PC-9 (cell line): ENCODE measurements around the gene IFNL2. TPM values are rescaled to one million over a fixed set of nuclear protein-coding genes. Genes with fewer than 3 reads are reported as not detected.

ENCODE experiments used
- BruUV-seq: library from RNA; stranded (reverse); fragments of 400-500 nt; replicated peaks from 2 replicates; lab custom pipeline; 2021; lab: Mats Ljungman, UMichigan
- CTCF ChIA-PET: fragments of 300-600 bp; sonication (Branson Sonifier 250); formaldehyde crosslinking; loops from one replicate; lab custom pipeline; 2022; ENCODE audit warnings: antibody characterized with exemption; lab: Charles Lee
- POLR2A ChIA-PET: fragments of 300-600 bp; sonication (Branson Sonifier 250); formaldehyde crosslinking; loops from one replicate; lab custom pipeline; 2022; ENCODE audit warnings: antibody characterized with exemption; ENCODE audit not compliant: unreplicated experiment; lab: Charles Lee
- DNase-seq, 2 experiments: peaks; one replicate each; pipeline versions ENCODE4 v3.0.0 to v3.0.0-alpha.2; 2015 to 2022; ENCODE audit warnings: mixed read lengths in 1 of 2
- H2AFZ ChIP-seq: fragments of 200-600 bp; sonication (generic); 2 replicates; pipeline ENCODE4 v1.8.1; 2017; ENCODE audit warnings: antibody characterized with exemption
- H3F3A ChIP-seq: fragments of 200-600 bp; sonication (generic); 2 replicates; pipeline ENCODE4 v1.8.1; 2017; ENCODE audit warnings: antibody characterized with exemption, mild to moderate bottlenecking, low read depth; ENCODE audit not compliant: insufficient read depth
- H3K27ac ChIP-seq: fragments of 200-600 bp; sonication (generic); 2 replicates; pipeline ENCODE4 v1.6.1; 2016; ENCODE audit warnings: mixed run types
- H3K27me3 ChIP-seq: fragments of 200-600 bp; sonication (generic); 2 replicates; pipeline ENCODE4 v1.6.1; 2016; ENCODE audit warnings: low read depth, mixed run types; ENCODE audit not compliant: insufficient read depth
- H3K36me3 ChIP-seq: fragments of 200-600 bp; sonication (generic); 2 replicates; pipeline ENCODE4 v1.6.1; 2016; ENCODE audit warnings: low read depth, mixed run types
- H3K4me1 ChIP-seq: fragments of 200-600 bp; sonication (generic); replicated peaks from 2 replicates; pipeline ENCODE4 v1.6.1; 2016; ENCODE audit warnings: mixed run types; ENCODE audit not compliant: insufficient read depth
- H3K4me2 ChIP-seq: fragments of 200-600 bp; sonication (generic); 2 replicates; pipeline ENCODE4 v1.6.1; 2017; ENCODE audit warnings: mixed run types
- H3K4me3 ChIP-seq: fragments of 200-600 bp; sonication (generic); 2 replicates; pipeline ENCODE4 v1.6.1; 2016; ENCODE audit warnings: mixed run types
- H3K79me2 ChIP-seq: fragments of 200-600 bp; sonication (generic); 2 replicates; pipeline ENCODE4 v1.6.1; 2017; ENCODE audit warnings: low read depth, mixed run types
- H3K9me2 ChIP-seq: fragments of 200-600 bp; sonication (generic); 2 replicates; pipeline ENCODE4 v1.8.1; 2017; ENCODE audit warnings: mild to moderate bottlenecking; ENCODE audit not compliant: insufficient read depth
- H3K9me3 ChIP-seq: fragments of 200-600 bp; sonication (generic); 2 replicates; pipeline ENCODE4 v1.8.1; 2016; ENCODE audit warnings: low read depth; ENCODE audit not compliant: insufficient read depth
- H4K20me1 ChIP-seq: fragments of 200-600 bp; sonication (generic); 2 replicates; pipeline ENCODE4 v1.8.1; 2017; ENCODE audit not compliant: insufficient read depth
- EZH2 ChIP-seq: fragments of 200-600 bp; sonication (generic); IDR thresholded peaks from 2 replicates; pipeline ENCODE4 v1.8.0; 2017; ENCODE audit warnings: antibody characterized with exemption, low read depth
- intact Hi-C: fragments of 100-400 bp; cut with micrococcal nuclease; formaldehyde crosslinking; loops from one replicate; pipeline ENCODE4 v1.10.0; 2022; ENCODE audit not compliant: unreplicated experiment
- total RNA-seq: library from RNA; stranded (reverse); gene quantifications from 2 replicates; pipeline ENCODE4 v1.2.3, GENCODE V29; 2021
- TF ChIP-seq, protein P1 (sequence below): fragments of 200-600 bp; sonication (generic); conservative IDR thresholded peaks from 2 replicates; pipeline ENCODE4 v1.6.1; 2017; ENCODE audit warnings: mixed run types, antibody characterized with exemption, mild to moderate bottlenecking, moderate library complexity

The IFNL2 gene
- total RNA-seq, 1 experiment from 2014 or later = not detected

DNA sequence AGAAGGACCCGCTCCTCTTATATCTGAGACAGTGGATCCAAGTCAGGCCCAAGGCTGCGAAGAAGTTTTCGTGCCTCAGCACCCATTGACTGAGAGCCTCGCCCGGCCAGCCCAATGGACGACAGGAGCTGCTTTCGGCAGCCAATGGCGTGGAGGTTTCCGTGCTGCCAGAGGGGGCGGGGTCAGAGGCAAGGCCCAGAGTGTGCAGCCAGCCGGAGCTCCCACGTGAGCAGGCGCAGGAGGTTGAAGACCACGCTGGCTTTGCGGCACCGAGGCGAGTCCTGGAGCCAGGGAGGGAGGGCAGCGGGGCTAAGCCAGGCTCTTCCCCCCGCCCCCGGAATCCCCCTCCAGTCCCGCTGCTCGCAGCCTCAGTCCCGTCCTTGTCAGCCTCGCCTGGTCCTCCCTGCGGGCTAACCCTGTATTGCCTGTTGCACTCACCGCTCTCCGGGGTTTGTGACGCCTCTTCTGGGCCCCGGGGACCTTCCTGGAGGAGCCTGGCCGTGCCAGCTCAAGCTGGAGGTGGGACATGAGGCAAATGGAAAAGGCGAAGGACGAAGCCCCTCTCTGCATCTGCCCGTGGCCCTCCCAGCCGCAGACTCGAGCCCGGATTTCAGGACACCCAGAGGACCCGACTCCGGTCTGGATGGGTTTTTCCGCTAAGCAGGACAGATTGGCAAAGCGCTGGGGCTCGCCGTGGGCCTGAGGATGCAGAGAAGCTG, 21.1 kb upstream of the IFNL2 start:
- no TSS peak for BruUV-seq
- H2AFZ ChIP-seq = no peak overlapping the region

DNA sequence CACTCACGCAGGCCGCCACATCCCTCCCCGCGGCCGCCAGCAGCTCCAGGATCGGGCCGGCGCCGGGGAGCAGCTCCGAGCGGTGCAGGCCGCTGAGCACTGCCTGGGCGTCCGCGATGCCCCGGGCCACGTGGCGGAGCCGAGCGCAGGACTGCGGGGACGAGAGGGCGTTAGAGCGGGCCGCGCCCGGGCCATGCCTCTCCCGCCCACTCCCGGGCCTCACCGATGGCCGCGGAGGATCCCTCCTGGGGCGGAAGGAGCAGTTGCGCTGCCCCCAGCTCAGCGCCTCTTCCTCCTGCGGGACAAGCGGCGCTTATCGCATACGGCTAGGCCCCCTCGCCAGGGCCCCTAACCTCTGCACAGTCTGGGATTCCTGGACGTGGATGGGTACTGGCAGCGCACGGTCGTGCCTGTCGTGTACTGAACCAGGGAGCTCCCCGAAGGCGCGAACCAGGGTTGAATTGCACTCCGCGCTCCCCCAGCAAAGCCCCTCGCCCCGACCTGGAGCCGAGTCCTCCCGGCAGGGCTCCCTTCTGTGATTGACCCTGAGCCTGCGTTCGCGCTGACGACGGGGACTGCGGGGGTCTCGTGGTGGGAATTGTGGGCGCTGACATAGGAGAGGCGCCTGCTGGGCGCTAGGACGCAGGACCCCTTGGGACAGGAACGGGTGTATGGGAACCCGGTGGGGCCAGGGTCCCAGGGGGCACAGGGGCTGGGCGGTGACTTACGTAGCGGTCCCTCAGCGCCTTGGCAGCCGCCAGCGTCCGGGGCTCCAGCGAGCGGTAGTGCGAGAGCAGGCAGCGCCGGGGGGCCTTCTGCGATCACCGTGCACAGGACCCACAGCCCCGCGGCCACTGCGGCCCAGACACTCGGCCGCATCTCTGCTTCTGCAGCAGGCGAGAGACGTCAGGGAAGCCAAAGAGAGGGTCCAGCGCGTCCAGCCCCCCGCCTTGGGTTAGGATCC, 20.2 kb upstream of the IFNL2 start:
- H3K4me3 ChIP-seq = no peak overlapping the region
- intact Hi-C loops = no loop called here
- H4K20me1 ChIP-seq = no peaks in the 10 kb centered on the region
- H3K4me1 ChIP-seq = no peaks in the 10 kb centered on the region
- H3F3A ChIP-seq = no peaks in the 10 kb centered on the region
- H3K9me3 ChIP-seq = no peaks in the 10 kb centered on the region
- ChIA-PET POLR2A (no interaction called here), CTCF (no interaction called here)
- no peak overlapping the region for H2AFZ ChIP-seq
- H3K4me2 ChIP-seq = no peak overlapping the region
- no peaks in the 10 kb centered on the region for H3K79me2 ChIP-seq
- H3K36me3 ChIP-seq = no peaks in the 10 kb centered on the region
- H3K9me2 ChIP-seq = no peaks in the 10 kb centered on the region
- peaks cover 11% of the 10 kb centered on the region; the same call in 1 of the 2 replicates for H3K27me3 ChIP-seq
- H3K27ac ChIP-seq = no peak overlapping the region
- DNase-seq = no peak
- TF ChIP-seq EZH2 = no peak
- TF ChIP-seq, protein P1, sequence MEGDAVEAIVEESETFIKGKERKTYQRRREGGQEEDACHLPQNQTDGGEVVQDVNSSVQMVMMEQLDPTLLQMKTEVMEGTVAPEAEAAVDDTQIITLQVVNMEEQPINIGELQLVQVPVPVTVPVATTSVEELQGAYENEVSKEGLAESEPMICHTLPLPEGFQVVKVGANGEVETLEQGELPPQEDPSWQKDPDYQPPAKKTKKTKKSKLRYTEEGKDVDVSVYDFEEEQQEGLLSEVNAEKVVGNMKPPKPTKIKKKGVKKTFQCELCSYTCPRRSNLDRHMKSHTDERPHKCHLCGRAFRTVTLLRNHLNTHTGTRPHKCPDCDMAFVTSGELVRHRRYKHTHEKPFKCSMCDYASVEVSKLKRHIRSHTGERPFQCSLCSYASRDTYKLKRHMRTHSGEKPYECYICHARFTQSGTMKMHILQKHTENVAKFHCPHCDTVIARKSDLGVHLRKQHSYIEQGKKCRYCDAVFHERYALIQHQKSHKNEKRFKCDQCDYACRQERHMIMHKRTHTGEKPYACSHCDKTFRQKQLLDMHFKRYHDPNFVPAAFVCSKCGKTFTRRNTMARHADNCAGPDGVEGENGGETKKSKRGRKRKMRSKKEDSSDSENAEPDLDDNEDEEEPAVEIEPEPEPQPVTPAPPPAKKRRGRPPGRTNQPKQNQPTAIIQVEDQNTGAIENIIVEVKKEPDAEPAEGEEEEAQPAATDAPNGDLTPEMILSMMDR = no peak
- BruUV-seq = no TSS peak

More for the DNA sequence above, 21.1 kb upstream of the IFNL2 start:
- POLR2A ChIA-PET = no interaction called here
- Histone ChIP-seq H3K9me2 (no peaks in the 10 kb centered on the region), H3K4me2 (no peak overlapping the region), H3K4me3 (no peak overlapping the region), H3K79me2 (no peaks in the 10 kb centered on the region), H3K9me3 (no peaks in the 10 kb centered on the region), H3F3A (no peaks in the 10 kb centered on the region), H3K4me1 (no peaks in the 10 kb centered on the region), H3K27me3 (peaks cover 9% of the 10 kb centered on the region; the same call in 1 of the 2 replicates), H4K20me1 (no peaks in the 10 kb centered on the region), H3K36me3 (no peaks in the 10 kb centered on the region), H3K27ac (no peak overlapping the region)
- intact Hi-C loops = no loop called here
- CTCF ChIA-PET = interaction anchor here (0.6 kb wide), 1 partner anchor 83 kb away, joined by 6 read pairs; no protein-coding TSS in a partner anchor
- TF ChIP-seq EZH2 = no peak
- TF ChIP-seq, protein P1 = no peak
- peak in 1 of 2 experiments; percentile 28 for DNase-seq

DNA sequence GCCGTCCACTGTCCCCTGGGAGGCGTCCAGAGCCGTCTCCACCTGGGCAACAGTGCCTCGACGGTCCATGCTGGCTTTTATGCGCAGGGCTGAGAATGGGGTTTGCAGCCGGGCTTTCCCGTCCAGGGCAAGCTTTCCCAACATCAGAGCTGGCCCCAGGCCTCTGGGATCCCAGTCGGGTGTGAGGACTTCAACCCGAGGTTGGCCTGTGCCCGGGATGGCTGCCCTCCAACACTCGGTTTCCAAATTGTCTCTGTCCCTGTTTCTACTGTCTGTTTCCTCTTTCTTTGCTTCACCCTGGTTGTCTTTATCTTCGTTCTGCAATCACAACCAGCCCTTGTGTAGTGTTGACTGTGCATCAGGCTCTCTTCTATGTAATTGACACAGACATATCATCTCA, 19.4 kb upstream of the IFNL2 start, which contains the start of gene IFNL4:
IFNL4 (minus strand) TSS at position 51 of the 400 bp plus-strand sequence.
- DNase-seq = no peak
- Histone ChIP-seq H3K4me3 (no peak within 1 kb of the TSS), H3K79me2 (no peaks in the 10 kb centered on the region), H3K27ac (no peak within 1 kb of the TSS), H3K27me3 (peaks cover 11% of the 10 kb centered on the region; the same call in 1 of the 2 replicates), H3K4me2 (no peak within 1 kb of the TSS), H4K20me1 (no peaks in the 10 kb centered on the region), H3K9me2 (no peaks in the 10 kb centered on the region), H2AFZ (no peak within 1 kb of the TSS), H3F3A (no peaks in the 10 kb centered on the region), H3K4me1 (no peaks in the 10 kb centered on the region), H3K9me3 (no peaks in the 10 kb centered on the region), H3K36me3 (no peaks in the 10 kb centered on the region)
- intact Hi-C loops = no loop called here
- no TSS peak for BruUV-seq
- TF ChIP-seq EZH2 = no peak
- TF ChIP-seq, protein P1 = no peak
- ChIA-PET CTCF (no interaction called here), POLR2A (no interaction called here)
